ENCODE data around the gene IL4R. TPM values are rescaled to one million over a fixed set of nuclear protein-coding genes. Genes with fewer than 3 reads are reported as not detected.

IL4R gene
- total and polyA plus RNA-seq, 2 of the 13 experiments (the other 11 are each of a cell fraction or from before 2014, with no cell fraction given) = 15.9 to 49.6 TPM

GRCh38 chr16:27264151-27264550, 49.6 kb upstream of the IL4R start (continued):
- TF ChIP-seq GMEB1 (CRISPR knock-in tag; IDR thresholded peaks at IDR 0.05; ENCODE audit: borderline replicate concordance) (no peak), ZNF781 (CRISPR knock-in tag; IDR thresholded peaks at IDR 0.05; ENCODE audit: borderline replicate concordance, not compliant biosample characterization) (no peak), ZMAT5 (CRISPR knock-in tag; IDR thresholded peaks at IDR 0.05; ENCODE audit: borderline replicate concordance, low read depth) (no peak), RBM39 (IDR thresholded peaks at IDR 0.05; ENCODE audit: low read depth, low read length, poor library complexity, severe bottlenecking) (no peak), ZNF512B (CRISPR knock-in tag; IDR thresholded peaks at IDR 0.05; ENCODE audit: borderline replicate concordance) (no peak), ZNF160 (CRISPR knock-in tag; IDR thresholded peaks at IDR 0.05) (no peak), RARG (CRISPR knock-in tag; IDR thresholded peaks at IDR 0.05; ENCODE audit: low read depth) (no peak), NFATC3 (CRISPR knock-in tag; IDR thresholded peaks at IDR 0.05) (no peak), MAFF (IDR thresholded peaks at IDR 0.05; ENCODE audit: low read depth, low read length) (0 out of 2 replicates have a peak, but pooled peaks have one; percentile 3), ZNF615 (CRISPR knock-in tag; IDR thresholded peaks at IDR 0.05; ENCODE audit: borderline replicate concordance) (no peak), HNRNPH1 (optimal IDR thresholded peaks at IDR 0.05; ENCODE audit: low read depth, low read length) (no peak), AGO1 (IDR thresholded peaks at IDR 0.05; ENCODE audit: low read depth, low read length, poor library complexity, severe bottlenecking) (no peak), ZNF331 (CRISPR knock-in tag; IDR thresholded peaks at IDR 0.05) (0 out of 2 replicates have a peak, but pooled peaks have one; percentile 51), HOXA9 (CRISPR knock-in tag; IDR thresholded peaks at IDR 0.05; ENCODE audit: borderline replicate concordance) (no peak), HMGXB4 (CRISPR knock-in tag; IDR thresholded peaks at IDR 0.05; ENCODE audit: borderline replicate concordance in 1 of 2, low read depth in 1 of 2) (no peak), CHD4 (IDR thresholded peaks at IDR 0.05; ENCODE audit: borderline replicate concordance, low read length) (no peak), DNMT3B (CRISPR knock-in tag; conservative IDR thresholded peaks at IDR 0.05) (peak; percentile 56; the same call in 1 of the 2 replicates), MAZ (IDR thresholded peaks at IDR 0.05; ENCODE audit: borderline replicate concordance, low read depth, low read length) (no peak), MAZ (CRISPR knock-in tag; IDR thresholded peaks at IDR 0.05; ENCODE audit: low read depth) (no peak), NFKBIZ (CRISPR knock-in tag; IDR thresholded peaks at IDR 0.05) (no peak), PHF21A (CRISPR knock-in tag; IDR thresholded peaks at IDR 0.05) (no peak), EEA1 (CRISPR knock-in tag; IDR thresholded peaks at IDR 0.05; ENCODE audit: borderline replicate concordance) (no peak), HMG20B (CRISPR knock-in tag; conservative IDR thresholded peaks at IDR 0.05) (no peak)

Data from HepG2 (cell line).